Astrocyte of the cerebellum (primary cell): Measurements from ENCODE around the gene ATG2A.

Experiments used
- DNase-seq: peaks from one replicate; pipeline ENCODE4 v3.0.0-alpha.2; 2011; ENCODE audit warnings: low read depth
- H3K4me3 ChIP-seq: 2 replicates; pipeline ENCODE4 v1.5.1; 2011; ENCODE audit warnings: mild to moderate bottlenecking, low read depth, low read length, moderate library complexity
- in situ Hi-C: cut with HindIII; loops from 2 replicates; pipeline ENCODE4 v1.10.0; 2017; ENCODE audit warnings: low sequenced_read_pairs
- TF ChIP-seq, protein P1 (sequence below): IDR thresholded peaks from 2 replicates; pipeline ENCODE4 v1.5.1; 2012; ENCODE audit warnings: low read length, low read depth, moderate library complexity, mild to moderate bottlenecking; ENCODE audit errors: missing control alignments

The ATG2A gene

GRCh38 chr11:64864473-64865285, 52.3 kb downstream of the ATG2A start:
- TF ChIP-seq, protein P1, sequence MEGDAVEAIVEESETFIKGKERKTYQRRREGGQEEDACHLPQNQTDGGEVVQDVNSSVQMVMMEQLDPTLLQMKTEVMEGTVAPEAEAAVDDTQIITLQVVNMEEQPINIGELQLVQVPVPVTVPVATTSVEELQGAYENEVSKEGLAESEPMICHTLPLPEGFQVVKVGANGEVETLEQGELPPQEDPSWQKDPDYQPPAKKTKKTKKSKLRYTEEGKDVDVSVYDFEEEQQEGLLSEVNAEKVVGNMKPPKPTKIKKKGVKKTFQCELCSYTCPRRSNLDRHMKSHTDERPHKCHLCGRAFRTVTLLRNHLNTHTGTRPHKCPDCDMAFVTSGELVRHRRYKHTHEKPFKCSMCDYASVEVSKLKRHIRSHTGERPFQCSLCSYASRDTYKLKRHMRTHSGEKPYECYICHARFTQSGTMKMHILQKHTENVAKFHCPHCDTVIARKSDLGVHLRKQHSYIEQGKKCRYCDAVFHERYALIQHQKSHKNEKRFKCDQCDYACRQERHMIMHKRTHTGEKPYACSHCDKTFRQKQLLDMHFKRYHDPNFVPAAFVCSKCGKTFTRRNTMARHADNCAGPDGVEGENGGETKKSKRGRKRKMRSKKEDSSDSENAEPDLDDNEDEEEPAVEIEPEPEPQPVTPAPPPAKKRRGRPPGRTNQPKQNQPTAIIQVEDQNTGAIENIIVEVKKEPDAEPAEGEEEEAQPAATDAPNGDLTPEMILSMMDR: peak; percentile 3
- in situ Hi-C loops: loop anchor here (25.0 kb wide), 1 partner anchor 102 kb away; the partner anchor contains the start of gene PYGM
- DNase-seq: peak; percentile 98
- H3K4me3 ChIP-seq: peak overlapping the region; percentile 6

DNA sequence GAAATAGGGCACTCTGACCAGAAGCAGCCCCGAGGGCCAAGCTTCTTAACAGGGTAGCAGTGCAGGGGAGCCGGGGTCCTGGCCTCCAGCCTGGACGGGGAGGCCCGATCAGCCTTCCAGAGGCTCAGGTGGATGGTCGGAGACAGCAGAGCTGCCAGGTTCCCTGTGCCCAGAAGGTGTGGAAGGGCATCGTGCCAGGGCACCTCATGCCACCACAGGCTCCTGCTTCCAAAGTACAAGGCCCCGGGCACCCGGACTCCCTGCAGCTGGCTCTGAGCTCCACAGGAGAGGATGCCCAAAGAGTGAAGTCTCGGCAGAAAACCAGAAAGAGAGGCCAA, 52.9 kb downstream of the ATG2A start:
- in situ Hi-C loops: loop anchor here (25.0 kb wide), 1 partner anchor 102 kb away; the partner anchor contains the start of gene PYGM
- TF ChIP-seq, protein P1: no peak
- no peak for DNase-seq
- H3K4me3 ChIP-seq: peak overlapping the region; percentile 5

- TF ChIP-seq, protein P1: no peak
- DNase-seq: no peak
- peak overlapping the region; percentile 5 for H3K4me3 ChIP-seq
These were observed 53.5 kb downstream of the ATG2A start for GRCh38 chr11:64863391-64864060.

DNA sequence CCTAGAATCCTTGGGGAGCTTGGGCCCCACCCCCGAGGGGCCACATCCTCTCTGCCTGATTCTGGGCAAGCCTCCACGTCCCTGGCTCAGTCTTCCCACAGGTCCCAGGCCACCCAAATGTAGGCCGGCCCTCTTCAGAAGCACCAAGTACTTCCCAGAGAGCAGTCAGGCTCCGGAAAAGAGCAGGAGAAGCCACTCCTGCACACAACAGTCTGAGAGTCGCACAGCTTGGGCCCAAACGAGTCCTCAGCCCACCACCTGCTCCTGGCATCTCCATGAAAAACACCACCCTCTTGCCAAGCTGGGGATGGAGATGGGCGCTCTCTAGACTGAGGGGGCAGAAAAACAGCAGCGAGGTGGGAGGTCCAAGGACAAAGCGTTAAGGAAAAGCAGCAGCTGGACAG, 54.0 kb downstream of the ATG2A start:
- DNase-seq: no peak
- in situ Hi-C loops: loop anchor here (25.0 kb wide), 1 partner anchor 101 kb away; the partner anchor contains the start of gene PYGM
- no peak overlapping the region for H3K4me3 ChIP-seq
- TF ChIP-seq, protein P1: no peak

More at GRCh38 chr11:64863391-64864060, 53.5 kb downstream of the ATG2A start:
- in situ Hi-C loops: loop anchor here (25.0 kb wide), 1 partner anchor 101 kb away; the partner anchor contains the start of gene PYGM

DNA sequence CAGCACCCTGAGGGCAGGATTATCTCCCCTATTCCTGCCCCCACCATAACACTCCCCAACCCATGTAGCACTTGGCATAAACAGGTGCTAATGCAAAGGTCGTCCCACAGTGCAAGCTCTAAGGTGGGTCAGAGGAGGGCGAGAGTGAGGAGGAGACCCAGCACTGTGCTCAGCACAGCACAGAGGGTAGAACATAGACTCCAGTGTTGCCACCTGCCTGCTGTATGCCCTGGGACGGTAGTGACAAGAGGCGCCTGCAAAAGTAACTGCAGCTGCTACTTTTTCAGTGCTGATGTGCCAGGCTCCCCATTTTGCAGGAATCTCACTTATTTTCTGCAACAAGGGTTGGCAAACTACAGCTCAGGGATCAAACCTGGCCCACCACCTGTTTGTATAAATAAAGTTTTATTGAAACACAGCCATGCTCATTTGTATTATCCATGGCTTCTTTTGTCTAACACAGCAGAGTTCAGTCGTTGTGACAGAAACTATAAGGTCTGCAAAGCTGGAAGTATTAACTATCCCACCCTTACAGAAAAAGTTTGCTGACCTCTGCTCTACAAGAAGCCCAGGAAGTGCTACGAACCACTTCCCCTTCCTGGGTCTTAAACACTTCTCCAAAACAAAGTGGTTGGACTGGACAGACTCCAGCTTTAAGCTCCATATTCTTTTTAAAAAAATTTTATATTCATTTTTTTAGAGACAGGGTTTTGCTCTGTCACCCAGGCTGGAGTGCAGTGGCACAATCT, 55.6 kb downstream of the ATG2A start:
- no peak for DNase-seq
- TF ChIP-seq, protein P1: no peak
- H3K4me3 ChIP-seq: no peak overlapping the region
- in situ Hi-C loops: loop anchor here (25.0 kb wide), 1 partner anchor 99 kb away; the partner anchor contains the start of gene PYGM
